SU-DHL-6 (cell line): ENCODE results near the gene KLF2.

Experiments
- H2AFZ ChIP-seq: fragments of 200-600 bp; sonication (generic); 2 replicates; pipeline ENCODE4 v1.6.1; 2014; ENCODE audit warnings: low read depth, mild to moderate bottlenecking, moderate library complexity, mixed read lengths, antibody characterized with exemption, low read length; ENCODE audit not compliant: severe bottlenecking
- H3F3A ChIP-seq: fragments of 200-600 bp; shearing (Covaris generic); 2 replicates; pipeline ENCODE4 v1.6.0; 2016; ENCODE audit warnings: antibody characterized with exemption, mild to moderate bottlenecking; ENCODE audit not compliant: insufficient read depth
- H3K27ac ChIP-seq: fragments of 200-600 bp; sonication (generic); 2 replicates; pipeline ENCODE4 v1.5.1; 2016; ENCODE audit warnings: low read depth, mild to moderate bottlenecking, low read length, moderate library complexity, mixed read lengths
- H3K27me3 ChIP-seq: fragments of 200-600 bp; sonication (generic), shearing (Covaris generic); 2 replicates; pipeline ENCODE4 v1.6.0; 2014; ENCODE audit warnings: mild to moderate bottlenecking, low read length
- H3K36me3 ChIP-seq: fragments of 200-600 bp; sonication (generic); 2 replicates; pipeline ENCODE4 v1.6.1; 2014; ENCODE audit warnings: mild to moderate bottlenecking, low read length, mixed read lengths
- H3K4me2 ChIP-seq: fragments of 300-600, 200-600 bp; shearing (Covaris generic), sonication (generic); 2 replicates; pipeline ENCODE4 v1.6.0; 2014; ENCODE audit warnings: low read length, low read depth, mild to moderate bottlenecking; ENCODE audit not compliant: poor library complexity, severe bottlenecking
- H3K4me3 ChIP-seq: fragments of 200-600 bp; sonication (generic); 2 replicates; pipeline ENCODE4 v1.5.1; 2014; ENCODE audit warnings: antibody characterized with exemption, low read length, mild to moderate bottlenecking, mixed read lengths; ENCODE audit not compliant: insufficient read depth, poor library complexity, severe bottlenecking
- H3K79me2 ChIP-seq: fragments of 200-600 bp; sonication (generic); 2 replicates; pipeline ENCODE4 v1.6.1; 2014; ENCODE audit warnings: mild to moderate bottlenecking, low read length, moderate library complexity; ENCODE audit not compliant: insufficient read depth
- H3K9ac ChIP-seq: fragments of 200-600 bp; sonication (generic); 2 replicates; pipeline ENCODE4 v1.7.0; 2014; ENCODE audit warnings: mild to moderate bottlenecking, low read length
- H3K9me2 ChIP-seq: fragments of 200-600 bp; sonication (generic); replicated peaks from 2 replicates; pipeline ENCODE4 v1.6.1; 2014; ENCODE audit warnings: low read length; ENCODE audit not compliant: insufficient read depth
- H3K9me3 ChIP-seq: fragments of 200-600 bp; sonication (generic); 2 replicates; pipeline ENCODE4 v1.6.1; 2014; ENCODE audit warnings: low read length, mixed read lengths; ENCODE audit not compliant: insufficient read depth
- H4K20me1 ChIP-seq: fragments of 200-600 bp; sonication (generic); 2 replicates; pipeline ENCODE4 v1.6.1; 2014; ENCODE audit warnings: low read depth, mild to moderate bottlenecking, antibody characterized with exemption, low read length, moderate library complexity, mixed read lengths
- EZH2phosphoT487 ChIP-seq: fragments of 200-600 bp; sonication (generic), shearing (Covaris generic); conservative IDR thresholded peaks from 2 replicates; pipeline ENCODE4 v1.6.1; 2018; ENCODE audit warnings: mild to moderate bottlenecking, antibody characterized with exemption, low read length, moderate library complexity, mixed read lengths
- TF ChIP-seq, protein P1 (sequence below): fragments of 200-600 bp; sonication (generic); IDR thresholded peaks from one replicate; pipeline ENCODE4 v1.5.1; 2017; ENCODE audit warnings: antibody characterized with exemption, mild to moderate bottlenecking, low read length, moderate library complexity; ENCODE audit not compliant: insufficient read depth, poor library complexity, severe bottlenecking

The KLF2 gene

DNA sequence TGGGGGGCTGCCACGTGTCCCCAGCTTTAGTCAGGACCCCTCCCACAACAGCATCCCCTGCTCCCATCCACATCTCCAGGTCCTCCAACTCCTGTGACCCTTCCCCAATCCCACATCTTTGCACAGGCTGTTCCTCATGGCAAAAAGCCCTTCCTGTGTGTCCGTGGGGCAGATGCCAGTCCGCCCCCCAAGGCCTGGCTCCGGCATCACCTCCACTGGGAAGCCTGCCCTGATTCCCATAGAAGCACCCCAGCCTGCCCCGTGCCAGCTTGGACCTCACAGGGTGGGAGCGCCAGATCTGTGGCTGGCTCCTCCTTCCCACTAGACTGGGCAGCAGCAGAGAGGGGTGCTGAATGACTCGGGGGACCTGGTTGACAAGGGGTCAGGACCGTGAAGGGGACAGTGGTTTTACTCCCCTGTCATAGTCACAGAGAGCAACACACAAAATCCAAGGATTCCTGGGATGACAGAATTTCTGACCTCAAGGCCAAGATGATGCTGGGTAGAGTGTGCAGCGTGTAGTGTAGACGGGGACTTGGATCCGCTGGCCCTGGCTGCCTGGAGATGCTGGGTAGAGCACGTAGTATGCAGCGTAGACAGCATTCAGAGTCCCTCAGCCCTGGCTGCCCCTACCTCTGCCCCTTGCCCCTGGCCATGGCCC lies 13.3 kb downstream of the KLF2 start:
- H3K4me2 ChIP-seq = no peak overlapping the region
- no peak overlapping the region for H2AFZ ChIP-seq
- no peak overlapping the region for H3K4me3 ChIP-seq
- no peaks in the 10 kb centered on the region for H3F3A ChIP-seq
- H3K9ac ChIP-seq = no peak overlapping the region
- no peaks in the 10 kb centered on the region for H4K20me1 ChIP-seq
- TF ChIP-seq EZH2phosphoT487 = no peak
- TF ChIP-seq, protein P1, sequence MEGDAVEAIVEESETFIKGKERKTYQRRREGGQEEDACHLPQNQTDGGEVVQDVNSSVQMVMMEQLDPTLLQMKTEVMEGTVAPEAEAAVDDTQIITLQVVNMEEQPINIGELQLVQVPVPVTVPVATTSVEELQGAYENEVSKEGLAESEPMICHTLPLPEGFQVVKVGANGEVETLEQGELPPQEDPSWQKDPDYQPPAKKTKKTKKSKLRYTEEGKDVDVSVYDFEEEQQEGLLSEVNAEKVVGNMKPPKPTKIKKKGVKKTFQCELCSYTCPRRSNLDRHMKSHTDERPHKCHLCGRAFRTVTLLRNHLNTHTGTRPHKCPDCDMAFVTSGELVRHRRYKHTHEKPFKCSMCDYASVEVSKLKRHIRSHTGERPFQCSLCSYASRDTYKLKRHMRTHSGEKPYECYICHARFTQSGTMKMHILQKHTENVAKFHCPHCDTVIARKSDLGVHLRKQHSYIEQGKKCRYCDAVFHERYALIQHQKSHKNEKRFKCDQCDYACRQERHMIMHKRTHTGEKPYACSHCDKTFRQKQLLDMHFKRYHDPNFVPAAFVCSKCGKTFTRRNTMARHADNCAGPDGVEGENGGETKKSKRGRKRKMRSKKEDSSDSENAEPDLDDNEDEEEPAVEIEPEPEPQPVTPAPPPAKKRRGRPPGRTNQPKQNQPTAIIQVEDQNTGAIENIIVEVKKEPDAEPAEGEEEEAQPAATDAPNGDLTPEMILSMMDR = no peak
- no peaks in the 10 kb centered on the region for H3K9me2 ChIP-seq
- no peaks in the 10 kb centered on the region for H3K9me3 ChIP-seq
- H3K27ac ChIP-seq = no peak overlapping the region
- H3K36me3 ChIP-seq = no peaks in the 10 kb centered on the region
- H3K27me3 ChIP-seq = no peaks in the 10 kb centered on the region
- H3K79me2 ChIP-seq = no peaks in the 10 kb centered on the region

DNA sequence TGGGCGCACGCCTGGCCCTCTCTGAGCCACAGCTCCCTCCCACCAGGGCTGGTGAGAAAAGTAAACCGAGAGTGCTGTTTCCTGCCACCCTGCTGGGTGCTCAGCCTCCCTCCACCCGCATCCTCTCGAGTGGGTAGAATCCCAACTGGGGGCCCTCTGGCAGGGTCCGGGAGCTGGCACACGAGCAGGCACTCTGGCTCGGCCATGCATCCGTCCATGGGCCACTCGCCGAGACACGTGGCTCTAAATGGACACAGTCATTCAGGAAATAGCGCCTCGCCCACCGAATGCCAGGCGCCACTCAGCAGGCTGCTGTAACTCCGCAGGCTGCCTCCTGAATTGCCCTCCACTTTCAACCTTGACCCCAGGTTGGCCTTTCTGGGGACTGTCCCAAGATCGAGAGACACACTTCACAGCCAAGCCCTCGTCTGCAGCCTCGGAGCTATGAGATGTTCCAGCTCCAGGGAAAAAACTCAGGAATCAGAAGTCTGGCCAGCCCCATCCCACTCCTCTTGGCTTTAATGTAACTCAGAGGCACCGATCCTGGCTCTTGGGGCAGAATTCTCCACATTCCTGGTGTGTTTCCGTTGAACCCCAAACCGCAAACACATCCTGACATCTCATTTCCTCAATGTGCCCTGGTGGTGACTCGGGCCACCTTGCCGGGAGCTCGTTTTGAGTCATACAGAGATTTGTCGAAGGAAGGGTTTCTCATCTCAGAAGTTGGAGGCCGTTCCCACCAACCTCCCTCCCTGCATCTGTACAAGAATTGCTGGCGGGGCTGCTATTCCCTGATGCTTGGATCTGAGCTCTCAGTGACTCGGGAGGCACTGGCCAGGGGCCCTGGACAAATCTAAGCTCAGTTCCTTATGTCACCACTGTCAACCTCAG lies 14.1 kb downstream of the KLF2 start:
- Histone ChIP-seq H3K27ac (no peak overlapping the region), H4K20me1 (no peaks in the 10 kb centered on the region), H3K79me2 (no peaks in the 10 kb centered on the region), H3K4me3 (no peak overlapping the region), H3K9ac (no peak overlapping the region), H3F3A (no peaks in the 10 kb centered on the region), H2AFZ (no peak overlapping the region), H3K4me2 (no peak overlapping the region), H3K9me3 (no peaks in the 10 kb centered on the region), H3K27me3 (no peaks in the 10 kb centered on the region), H3K36me3 (no peaks in the 10 kb centered on the region), H3K9me2 (no peaks in the 10 kb centered on the region)
- no peak for TF ChIP-seq EZH2phosphoT487
- TF ChIP-seq, protein P1 = no peak

DNA sequence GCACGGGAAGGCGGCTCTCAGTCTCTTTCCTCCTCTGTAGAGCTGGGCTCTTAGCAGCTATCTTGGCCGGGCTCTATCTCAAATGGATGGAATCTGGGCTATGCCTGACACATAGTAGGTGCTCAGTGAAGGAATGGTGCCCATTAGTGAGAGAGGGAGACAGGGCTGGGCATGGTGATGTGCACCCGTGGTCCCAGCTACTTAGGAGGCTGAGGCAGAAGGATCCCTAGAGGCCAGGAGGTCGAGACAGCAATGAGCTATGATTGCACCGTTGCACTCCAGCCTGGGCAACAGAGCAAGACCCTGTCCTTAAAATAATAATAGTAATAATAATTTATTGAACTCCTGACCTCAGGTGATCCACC lies 14.7 kb downstream of the KLF2 start:
- H3K27me3 ChIP-seq = no peaks in the 10 kb centered on the region
- H3F3A ChIP-seq = no peaks in the 10 kb centered on the region
- H2AFZ ChIP-seq = no peak overlapping the region
- no peak overlapping the region for H3K27ac ChIP-seq
- H3K9me3 ChIP-seq = no peaks in the 10 kb centered on the region
- TF ChIP-seq EZH2phosphoT487 = no peak
- TF ChIP-seq, protein P1 = no peak
- H4K20me1 ChIP-seq = no peaks in the 10 kb centered on the region
- no peak overlapping the region for H3K9ac ChIP-seq
- no peak overlapping the region for H3K4me3 ChIP-seq
- no peaks in the 10 kb centered on the region for H3K79me2 ChIP-seq
- no peaks in the 10 kb centered on the region for H3K36me3 ChIP-seq
- H3K4me2 ChIP-seq = no peak overlapping the region
- no peaks in the 10 kb centered on the region for H3K9me2 ChIP-seq
